ENCODE data around the gene LRRC8C. TPM values are rescaled to one million over a fixed set of nuclear protein-coding genes. Genes with fewer than 3 reads are reported as not detected.
"Not testable (repeated sequence)": the region's sequence is repeated elsewhere in the genome, so short reads cannot be mapped to it uniquely, and the experiment has no call there.

LRRC8C gene
- total RNA-seq, 1 donor: 2.2 TPM

DNA sequence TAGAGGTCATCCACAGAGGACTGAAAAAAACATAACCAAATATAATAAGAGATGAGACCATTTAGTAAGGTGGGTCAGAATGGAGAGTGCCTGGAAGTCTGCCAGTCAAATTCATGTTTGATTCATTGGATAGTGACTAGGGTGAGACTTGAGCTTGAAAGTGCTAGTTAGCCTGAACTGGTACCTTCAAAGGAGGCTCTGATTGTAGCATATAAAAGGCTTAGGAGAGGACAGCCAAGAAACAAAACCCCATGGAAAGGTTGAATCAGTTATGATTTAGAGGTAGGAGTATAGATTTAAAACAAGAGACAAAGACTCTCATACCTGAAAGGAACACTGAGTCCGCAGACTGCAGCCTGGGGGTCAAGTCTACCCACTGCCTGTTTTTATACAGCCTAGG, 44.4 kb upstream of the LRRC8C start:
- Histone ChIP-seq H3K79me2 (ENCODE audit: insufficient read depth, low read length) (no peaks in the 10 kb centered on the region), H3K27ac (ENCODE audit: low read depth, low read length) (no peak overlapping the region), H2AFZ (ENCODE audit: low read length) (no peak overlapping the region), H3K27me3 (ENCODE audit: insufficient read depth, low read length) (no peaks in the 10 kb centered on the region), H3K4me3 (ENCODE audit: insufficient read depth, low read length) (no peak overlapping the region), H3K36me3 (ENCODE audit: insufficient read depth, low read length) (no peaks in the 10 kb centered on the region), H4K20me1 (ENCODE audit: insufficient read depth, low read length) (no peaks in the 10 kb centered on the region), H3K9me3 (ENCODE audit: low read depth, low read length) (no peaks in the 10 kb centered on the region), H3K4me1 (ENCODE audit: insufficient read depth, low read length) (peaks cover 11% of the 10 kb centered on the region), H3K4me2 (ENCODE audit: insufficient read depth, low read length) (no peak overlapping the region)
- TF ChIP-seq, protein P1, sequence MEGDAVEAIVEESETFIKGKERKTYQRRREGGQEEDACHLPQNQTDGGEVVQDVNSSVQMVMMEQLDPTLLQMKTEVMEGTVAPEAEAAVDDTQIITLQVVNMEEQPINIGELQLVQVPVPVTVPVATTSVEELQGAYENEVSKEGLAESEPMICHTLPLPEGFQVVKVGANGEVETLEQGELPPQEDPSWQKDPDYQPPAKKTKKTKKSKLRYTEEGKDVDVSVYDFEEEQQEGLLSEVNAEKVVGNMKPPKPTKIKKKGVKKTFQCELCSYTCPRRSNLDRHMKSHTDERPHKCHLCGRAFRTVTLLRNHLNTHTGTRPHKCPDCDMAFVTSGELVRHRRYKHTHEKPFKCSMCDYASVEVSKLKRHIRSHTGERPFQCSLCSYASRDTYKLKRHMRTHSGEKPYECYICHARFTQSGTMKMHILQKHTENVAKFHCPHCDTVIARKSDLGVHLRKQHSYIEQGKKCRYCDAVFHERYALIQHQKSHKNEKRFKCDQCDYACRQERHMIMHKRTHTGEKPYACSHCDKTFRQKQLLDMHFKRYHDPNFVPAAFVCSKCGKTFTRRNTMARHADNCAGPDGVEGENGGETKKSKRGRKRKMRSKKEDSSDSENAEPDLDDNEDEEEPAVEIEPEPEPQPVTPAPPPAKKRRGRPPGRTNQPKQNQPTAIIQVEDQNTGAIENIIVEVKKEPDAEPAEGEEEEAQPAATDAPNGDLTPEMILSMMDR (IDR thresholded peaks at IDR 0.05; ENCODE audit: extremely low read depth, low read depth, low read length): no peak
- DNase-seq (ENCODE audit: insufficient read length, low spot score, missing footprints): no peak

DNA sequence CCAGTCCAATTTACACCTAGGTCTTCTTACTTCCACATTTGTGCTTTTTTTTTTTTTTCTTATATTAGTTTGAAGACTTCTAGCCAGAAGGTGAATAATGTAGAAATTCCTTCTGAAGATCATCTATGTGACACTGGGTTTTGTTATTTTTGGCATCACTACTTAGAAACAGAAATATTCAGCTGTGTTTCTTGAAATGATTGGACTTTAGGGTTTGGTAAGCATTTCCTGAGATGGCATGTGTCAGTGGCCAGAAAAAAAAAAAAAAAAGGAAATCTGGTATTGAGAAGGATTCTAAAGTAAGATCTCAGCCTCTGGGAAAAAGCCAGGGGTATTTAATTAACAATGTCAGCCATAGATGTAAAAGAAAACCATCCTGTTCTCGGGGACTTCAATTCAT, 43.4 kb upstream of the LRRC8C start:
- H2AFZ ChIP-seq (ENCODE audit: low read length): no peak overlapping the region
- TF ChIP-seq, protein P1 (IDR thresholded peaks at IDR 0.05; ENCODE audit: extremely low read depth, low read depth, low read length): no peak
- DNase-seq (ENCODE audit: insufficient read length, low spot score, missing footprints): no peak
- no peaks in the 10 kb centered on the region for H3K27me3 ChIP-seq (ENCODE audit: insufficient read depth, low read length)
- H3K36me3 ChIP-seq (ENCODE audit: insufficient read depth, low read length): no peaks in the 10 kb centered on the region
- H3K4me3 ChIP-seq (ENCODE audit: insufficient read depth, low read length): no peak overlapping the region
- H4K20me1 ChIP-seq (ENCODE audit: insufficient read depth, low read length): no peaks in the 10 kb centered on the region
- H3K4me1 ChIP-seq (ENCODE audit: insufficient read depth, low read length): peaks cover 11% of the 10 kb centered on the region
- no peaks in the 10 kb centered on the region for H3K79me2 ChIP-seq (ENCODE audit: insufficient read depth, low read length)
- no peak overlapping the region for H3K27ac ChIP-seq (ENCODE audit: low read depth, low read length)
- no peaks in the 10 kb centered on the region for H3K9me3 ChIP-seq (ENCODE audit: low read depth, low read length)
- H3K4me2 ChIP-seq (ENCODE audit: insufficient read depth, low read length): no peak overlapping the region

DNA sequence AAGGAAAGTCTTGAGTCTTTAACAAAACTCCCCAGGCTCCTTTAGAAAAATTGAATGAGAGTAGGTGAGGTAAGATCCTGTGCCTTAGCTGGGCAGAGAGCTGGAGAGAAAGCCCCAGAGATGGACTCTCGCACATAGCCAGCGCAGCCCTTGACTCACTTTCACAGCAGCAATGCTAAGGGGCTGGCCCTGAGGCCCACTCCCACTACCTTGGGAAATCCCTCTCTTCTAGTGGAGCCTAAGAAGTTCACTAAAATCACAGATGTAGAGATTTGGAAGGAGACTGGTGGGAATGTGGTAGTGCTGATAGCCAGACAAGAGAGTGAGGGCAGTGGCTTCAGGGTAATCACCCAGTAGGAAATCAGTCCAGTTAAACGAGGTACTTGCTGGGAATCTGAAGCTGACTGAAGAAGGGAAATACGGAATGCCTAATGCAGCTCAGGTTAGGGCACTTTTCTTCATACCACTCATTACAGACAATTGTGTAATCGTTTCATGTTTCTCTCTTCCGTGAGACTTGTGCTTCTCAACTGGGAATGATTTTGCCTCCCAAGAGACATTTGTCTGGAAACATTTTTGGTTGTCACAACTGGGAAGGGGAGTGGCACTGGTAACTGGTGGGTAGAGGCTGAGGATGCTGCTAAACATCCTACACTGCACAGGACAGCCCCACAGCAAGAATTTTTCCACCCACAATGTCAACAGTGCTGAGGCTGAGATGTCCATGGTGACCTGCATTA, 42.4 kb upstream of the LRRC8C start:
- Histone ChIP-seq H4K20me1 (ENCODE audit: insufficient read depth, low read length) (no peaks in the 10 kb centered on the region), H3K4me3 (ENCODE audit: insufficient read depth, low read length) (no peak overlapping the region), H3K4me2 (ENCODE audit: insufficient read depth, low read length) (no peak overlapping the region), H3K9me3 (ENCODE audit: low read depth, low read length) (no peaks in the 10 kb centered on the region), H2AFZ (ENCODE audit: low read length) (no peak overlapping the region), H3K36me3 (ENCODE audit: insufficient read depth, low read length) (no peaks in the 10 kb centered on the region), H3K27me3 (ENCODE audit: insufficient read depth, low read length) (no peaks in the 10 kb centered on the region), H3K79me2 (ENCODE audit: insufficient read depth, low read length) (no peaks in the 10 kb centered on the region), H3K27ac (ENCODE audit: low read depth, low read length) (no peak overlapping the region), H3K4me1 (ENCODE audit: insufficient read depth, low read length) (peaks cover 11% of the 10 kb centered on the region)
- TF ChIP-seq, protein P1 (IDR thresholded peaks at IDR 0.05; ENCODE audit: extremely low read depth, low read depth, low read length): no peak
- DNase-seq (ENCODE audit: insufficient read length, low spot score, missing footprints): no peak

DNA sequence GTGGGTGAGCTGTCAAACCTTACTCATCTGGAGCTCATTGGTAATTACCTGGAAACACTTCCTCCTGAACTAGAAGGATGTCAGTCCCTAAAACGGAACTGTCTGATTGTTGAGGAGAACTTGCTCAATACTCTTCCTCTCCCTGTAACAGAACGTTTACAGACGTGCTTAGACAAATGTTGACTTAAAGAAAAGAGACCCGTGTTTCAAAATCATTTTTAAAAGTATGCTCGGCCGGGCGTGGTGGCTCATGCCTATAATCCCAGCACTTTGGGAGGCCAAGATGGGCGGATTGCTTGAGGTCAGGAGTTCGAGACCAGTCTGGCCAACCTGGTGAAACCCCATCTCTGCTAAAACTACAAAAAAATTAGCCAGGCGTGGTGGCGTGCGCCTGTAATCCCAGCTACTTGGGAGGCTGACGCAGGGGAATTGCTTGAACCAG, 40.0 kb upstream of the LRRC8C start:
- H4K20me1 ChIP-seq (ENCODE audit: insufficient read depth, low read length); H3K27me3 ChIP-seq (ENCODE audit: insufficient read depth, low read length); H3K36me3 ChIP-seq (ENCODE audit: insufficient read depth, low read length); H2AFZ ChIP-seq (ENCODE audit: low read length); DNase-seq (ENCODE audit: insufficient read length, low spot score, missing footprints); H3K4me3 ChIP-seq (ENCODE audit: insufficient read depth, low read length); H3K9me3 ChIP-seq (ENCODE audit: low read depth, low read length); H3K4me2 ChIP-seq (ENCODE audit: insufficient read depth, low read length); H3K79me2 ChIP-seq (ENCODE audit: insufficient read depth, low read length); H3K27ac ChIP-seq (ENCODE audit: low read depth, low read length): not testable (repeated sequence)
- peaks cover 11% of the 10 kb centered on the region for H3K4me1 ChIP-seq (ENCODE audit: insufficient read depth, low read length)

Data from osteoblast (primary cell).